Measurements from ENCODE around the gene CDH23. TPM values are rescaled to one million over a fixed set of nuclear protein-coding genes. Genes with fewer than 3 reads are reported as not detected.

CDH23 gene
- total RNA-seq, 1 donor from 2014 or later = 0.29 TPM

DNA sequence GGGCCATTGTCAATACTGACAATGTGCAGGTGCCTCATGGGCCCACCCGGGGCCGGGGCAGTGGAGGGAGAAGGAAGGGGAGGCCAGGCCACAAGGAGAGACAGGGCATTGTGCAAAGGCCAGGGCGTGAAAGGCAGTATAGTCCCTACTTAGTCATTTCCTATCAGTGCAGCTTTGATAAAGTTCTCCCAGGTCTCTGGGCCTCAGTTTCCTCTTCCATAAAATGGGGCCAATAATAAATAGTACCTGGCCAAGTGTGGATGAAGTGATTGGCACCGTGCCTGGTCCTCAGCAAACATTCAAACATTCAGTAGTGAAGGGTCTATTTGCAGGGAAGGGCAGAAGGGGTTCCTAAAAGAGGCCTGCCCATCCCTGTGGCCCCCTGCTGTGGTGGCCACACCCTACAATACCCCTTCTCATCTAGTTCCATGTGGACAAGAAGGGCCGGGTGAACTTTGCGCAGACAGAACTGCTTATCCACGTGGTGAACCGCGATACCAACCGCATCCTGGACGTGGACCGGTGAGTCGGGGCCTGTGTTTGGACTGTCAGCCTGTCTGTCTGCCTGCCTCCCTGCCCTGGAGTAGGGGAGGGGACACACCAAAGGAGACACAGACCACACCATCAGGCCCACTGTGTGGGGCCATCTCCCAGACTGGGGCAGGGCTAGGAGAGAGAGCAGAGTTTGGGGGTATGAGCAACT is 413.5 kb downstream of the CDH23 start:
- H3K27ac Mint-ChIP-seq = no peak overlapping the region
- H3K27me3 Mint-ChIP-seq = no peaks in the 10 kb centered on the region
- no peaks in the 10 kb centered on the region for H3K9me3 Mint-ChIP-seq
- no peak for DNase-seq
- ATAC-seq (ENCODE audit: low read depth) = no peak
- H3K4me1 Mint-ChIP-seq = peaks cover 2% of the 10 kb centered on the region
- no peak overlapping the region for H3K4me3 Mint-ChIP-seq
- ChIA-PET CTCF (interaction anchor here (1.3 to 4.7 kb wide), 3 partner anchors 102 to 240 kb away, joined by 3 to 47 read pairs (median 10); no protein-coding TSS in a partner anchor), POLR2A (interaction anchor here (0.7 kb wide), 1 partner anchor 17 kb away, joined by 11 read pairs; no protein-coding TSS in a partner anchor)
- intact Hi-C loops (cut with micrococcal nuclease) = loop anchor here (5.0 kb wide), 2 partner anchors 38 to 413 kb away; partner anchors contain the start of genes CDH23 and VSIR
- TF ChIP-seq, protein P1, sequence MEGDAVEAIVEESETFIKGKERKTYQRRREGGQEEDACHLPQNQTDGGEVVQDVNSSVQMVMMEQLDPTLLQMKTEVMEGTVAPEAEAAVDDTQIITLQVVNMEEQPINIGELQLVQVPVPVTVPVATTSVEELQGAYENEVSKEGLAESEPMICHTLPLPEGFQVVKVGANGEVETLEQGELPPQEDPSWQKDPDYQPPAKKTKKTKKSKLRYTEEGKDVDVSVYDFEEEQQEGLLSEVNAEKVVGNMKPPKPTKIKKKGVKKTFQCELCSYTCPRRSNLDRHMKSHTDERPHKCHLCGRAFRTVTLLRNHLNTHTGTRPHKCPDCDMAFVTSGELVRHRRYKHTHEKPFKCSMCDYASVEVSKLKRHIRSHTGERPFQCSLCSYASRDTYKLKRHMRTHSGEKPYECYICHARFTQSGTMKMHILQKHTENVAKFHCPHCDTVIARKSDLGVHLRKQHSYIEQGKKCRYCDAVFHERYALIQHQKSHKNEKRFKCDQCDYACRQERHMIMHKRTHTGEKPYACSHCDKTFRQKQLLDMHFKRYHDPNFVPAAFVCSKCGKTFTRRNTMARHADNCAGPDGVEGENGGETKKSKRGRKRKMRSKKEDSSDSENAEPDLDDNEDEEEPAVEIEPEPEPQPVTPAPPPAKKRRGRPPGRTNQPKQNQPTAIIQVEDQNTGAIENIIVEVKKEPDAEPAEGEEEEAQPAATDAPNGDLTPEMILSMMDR (IDR thresholded peaks at IDR 0.05) = no peak
- peaks cover 6% of the 10 kb centered on the region for H3K36me3 Mint-ChIP-seq (ENCODE audit: low read depth)

DNA sequence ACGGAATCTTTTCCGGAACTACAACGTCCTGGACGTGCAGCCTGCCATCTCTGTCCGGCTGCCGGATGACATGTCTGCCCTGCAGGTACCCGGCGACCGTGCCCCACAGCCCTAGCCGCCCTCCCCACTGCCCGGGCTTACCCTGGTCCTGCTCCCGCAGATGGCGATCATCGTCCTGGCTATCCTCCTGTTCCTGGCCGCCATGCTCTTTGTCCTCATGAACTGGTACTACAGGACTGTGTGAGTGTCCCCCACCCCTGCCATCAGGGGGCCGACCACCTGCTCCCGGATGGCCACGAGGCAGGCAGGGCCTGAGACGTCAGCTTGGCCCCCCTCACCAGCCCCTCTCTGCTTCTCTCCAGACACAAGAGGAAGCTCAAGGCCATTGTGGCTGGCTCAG is 414.6 kb downstream of the CDH23 start:
- ChIA-PET CTCF (interaction anchor here (0.6 to 4.7 kb wide), 26 partner anchors 10 to 497 kb away, joined by 3 to 47 read pairs (median 4); partner anchors contain the start of genes PSAP, SLC29A3 and VSIR), POLR2A (interaction anchor here (0.9 to 2.1 kb wide), 6 partner anchors 25 to 241 kb away, joined by 3 to 8 read pairs (median 4); partner anchors contain the start of gene PSAP)
- intact Hi-C loops (cut with micrococcal nuclease) = loop anchor here (1.0 to 5.0 kb wide), 3 partner anchors 39 to 414 kb away; partner anchors contain the start of genes CDH23 and VSIR
- TF ChIP-seq, protein P1 (IDR thresholded peaks at IDR 0.05) = no peak
- H3K27ac Mint-ChIP-seq = no peak overlapping the region
- no peaks in the 10 kb centered on the region for H3K27me3 Mint-ChIP-seq
- H3K36me3 Mint-ChIP-seq (ENCODE audit: low read depth) = peaks cover 17% of the 10 kb centered on the region
- no peak overlapping the region for H3K4me3 Mint-ChIP-seq
- H3K9me3 Mint-ChIP-seq = no peaks in the 10 kb centered on the region
- DNase-seq (no peak), ATAC-seq (ENCODE audit: low read depth) (no peak)
- H3K4me1 Mint-ChIP-seq = peaks cover 2% of the 10 kb centered on the region

DNA sequence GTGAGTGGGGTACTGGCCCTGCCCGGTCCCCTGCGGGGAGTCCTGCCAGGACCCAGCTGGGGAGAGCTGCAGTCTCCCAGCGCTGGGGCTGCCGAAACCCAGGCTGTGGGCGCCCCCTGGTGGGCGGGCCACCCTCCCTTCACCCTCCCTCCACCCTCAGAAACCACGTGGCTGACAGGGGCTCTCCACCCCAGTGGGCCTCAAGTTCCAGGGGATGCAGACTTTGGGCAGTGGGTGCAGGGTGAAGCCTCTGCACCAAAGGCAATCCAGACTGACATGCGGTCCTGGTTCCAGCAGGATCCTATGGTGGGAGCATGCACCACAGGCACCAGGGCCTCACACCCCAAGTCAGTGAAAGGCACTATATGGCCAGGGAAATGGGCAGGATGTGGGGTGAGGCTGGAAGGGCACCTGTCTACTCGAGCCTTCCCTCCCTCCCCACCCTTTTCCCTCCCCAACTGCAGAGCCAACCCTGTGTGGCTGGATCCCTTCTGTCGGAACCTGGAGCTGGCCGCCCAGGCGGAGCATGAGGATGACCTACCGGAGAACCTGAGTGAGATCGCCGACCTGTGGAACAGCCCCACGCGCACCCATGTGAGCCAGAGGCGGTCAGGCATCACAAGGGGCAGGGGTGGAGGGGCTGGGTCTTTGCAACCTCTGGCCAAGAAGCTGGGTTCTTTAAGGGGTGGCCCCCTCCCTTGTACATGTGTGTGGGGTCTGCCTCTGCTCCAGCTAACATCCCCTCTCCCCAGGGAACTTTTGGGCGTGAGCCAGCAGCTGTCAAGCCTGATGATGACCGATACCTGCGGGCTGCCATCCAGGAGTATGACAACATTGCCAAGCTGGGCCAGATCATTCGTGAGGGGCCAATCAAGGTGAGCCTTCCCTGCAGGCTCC is 415.5 kb downstream of the CDH23 start:
- DNase-seq (peak; percentile 79), ATAC-seq (ENCODE audit: low read depth) (peak; percentile 94)
- ChIA-PET POLR2A (interaction anchor here (0.9 to 2.1 kb wide), 7 partner anchors 24 to 242 kb away, joined by 3 to 13 read pairs (median 4); partner anchors contain the start of gene PSAP), CTCF (interaction anchor here (0.6 to 4.7 kb wide), 27 partner anchors 11 to 498 kb away, joined by 3 to 47 read pairs (median 4); partner anchors contain the start of genes PSAP, SLC29A3 and VSIR)
- H3K9me3 Mint-ChIP-seq = no peaks in the 10 kb centered on the region
- peaks cover 26% of the 10 kb centered on the region for H3K36me3 Mint-ChIP-seq (ENCODE audit: low read depth)
- H3K4me1 Mint-ChIP-seq = peaks cover 2% of the 10 kb centered on the region
- intact Hi-C loops (cut with micrococcal nuclease) = loop anchor here (1.0 to 5.0 kb wide), 13 partner anchors 24 to 498 kb away; partner anchors contain the start of genes CDH23, SLC29A3 and VSIR
- H3K27ac Mint-ChIP-seq = no peak overlapping the region
- TF ChIP-seq, protein P1 (IDR thresholded peaks at IDR 0.05) = no peak
- no peaks in the 10 kb centered on the region for H3K27me3 Mint-ChIP-seq
- H3K4me3 Mint-ChIP-seq = no peak overlapping the region

DNA sequence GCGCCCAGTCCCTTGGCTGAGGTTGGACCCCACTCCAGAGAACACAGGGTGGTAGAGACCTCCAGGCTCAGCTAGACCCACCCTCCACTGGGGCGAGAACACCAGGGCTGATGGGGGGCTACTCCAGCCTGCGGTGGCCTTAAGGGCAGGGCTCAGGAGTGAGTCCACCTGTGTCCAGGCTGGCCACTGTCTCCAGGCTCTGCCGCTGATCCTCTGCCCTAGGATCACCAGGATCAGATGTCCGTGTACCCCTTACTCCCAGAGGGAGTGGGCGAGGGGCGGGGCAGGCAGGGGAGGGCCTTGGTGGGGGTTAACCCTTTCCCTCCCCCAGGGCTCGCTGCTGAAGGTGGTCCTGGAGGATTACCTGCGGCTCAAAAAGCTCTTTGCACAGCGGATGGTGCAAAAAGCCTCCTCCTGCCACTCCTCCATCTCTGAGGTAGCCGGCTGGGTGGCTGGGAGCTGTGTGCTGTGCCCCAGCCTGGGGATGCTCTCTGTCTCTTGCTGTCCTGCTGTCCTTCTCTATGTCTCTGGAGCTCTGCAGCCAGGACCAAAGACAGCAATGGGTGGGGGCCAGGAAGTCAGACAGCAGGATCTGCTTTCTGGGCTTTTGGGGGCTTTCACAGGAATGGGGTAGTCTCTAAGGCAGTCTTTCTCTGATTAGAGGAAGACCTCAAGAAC is 416.3 kb downstream of the CDH23 start:
- ChIA-PET CTCF (interaction anchor here (0.9 to 4.7 kb wide), 15 partner anchors 21 to 499 kb away, joined by 3 to 47 read pairs (median 9); partner anchors contain the start of genes PSAP and VSIR), POLR2A (interaction anchor here (1.1 to 2.1 kb wide), 4 partner anchors 23 to 116 kb away, joined by 4 to 13 read pairs (median 6); no protein-coding TSS in a partner anchor)
- DNase-seq = no peak
- Mint-ChIP-seq H3K9me3 (no peaks in the 10 kb centered on the region), H3K27me3 (no peaks in the 10 kb centered on the region), H3K4me3 (no peak overlapping the region), H3K27ac (no peak overlapping the region), H3K4me1 (peaks cover 2% of the 10 kb centered on the region), H3K36me3 (ENCODE audit: low read depth) (peaks cover 33% of the 10 kb centered on the region)
- no peak for ATAC-seq (ENCODE audit: low read depth)
- TF ChIP-seq, protein P1 (IDR thresholded peaks at IDR 0.05) = no peak
- intact Hi-C loops (cut with micrococcal nuclease) = loop anchor here (1.0 to 5.0 kb wide), 13 partner anchors 23 to 499 kb away; partner anchors contain the start of genes CDH23, SLC29A3 and VSIR

All from activated B cell treated with CpG ODN at 0.5 μM for 24 hours (primary cell).